ENCODE results near the gene GP1BB. TPM values are rescaled to one million over a fixed set of nuclear protein-coding genes. Genes with fewer than 3 reads are reported as not detected.

The GP1BB gene
- total and polyA plus RNA-seq, 12 donors: 5.3 to 56.1 (median 9.5) TPM; not detected in 6

DNA sequence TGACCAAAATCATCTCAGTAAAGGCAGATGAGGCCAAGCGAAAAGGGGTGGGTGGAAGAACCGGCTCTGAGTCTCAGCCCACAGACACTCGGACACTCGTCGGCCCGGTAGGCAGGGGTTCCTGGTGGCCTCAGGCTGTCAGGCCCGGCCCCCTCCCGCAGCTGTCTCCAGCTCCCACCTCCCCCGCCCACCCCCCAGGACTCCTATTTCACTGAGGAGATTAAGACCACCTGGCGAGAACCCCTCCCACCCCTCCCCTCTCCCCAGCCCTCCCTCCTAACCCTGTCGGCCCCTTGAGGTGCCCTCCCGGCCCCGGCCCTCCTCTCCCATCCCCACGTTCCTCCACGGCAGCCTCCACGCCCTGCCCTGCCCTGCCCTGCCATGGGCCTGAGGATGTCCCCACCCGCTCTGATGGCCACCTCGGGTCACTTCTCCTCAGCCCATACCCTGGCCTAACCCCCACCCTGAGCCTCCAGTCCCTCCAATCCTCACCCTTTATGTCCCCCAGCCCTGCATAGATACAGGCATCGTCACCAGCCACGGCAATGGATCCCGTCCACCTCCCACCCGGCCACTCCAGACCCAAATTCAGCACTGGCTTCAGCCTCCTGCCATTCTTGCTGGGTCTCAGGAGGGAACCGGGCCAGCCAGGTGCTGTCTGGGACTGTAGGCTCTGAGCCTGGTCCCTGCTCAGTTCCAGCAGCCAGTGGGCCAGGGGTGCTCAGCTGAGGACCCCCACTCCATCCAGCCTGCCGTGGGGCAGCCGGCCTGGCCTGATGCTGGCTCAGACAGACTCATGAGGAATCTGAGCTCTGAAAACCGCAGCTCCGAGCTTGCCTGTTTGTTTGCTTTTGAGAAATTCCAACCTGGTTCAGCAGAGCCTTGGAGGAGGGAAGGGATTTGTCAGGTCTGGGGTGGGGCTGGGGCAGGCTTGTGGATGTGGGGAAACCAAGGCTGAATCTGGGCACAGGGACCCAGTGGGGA lies 27.5 kb downstream of the GP1BB start:
- Histone ChIP-seq H3K27me3 (peaks cover 22 to 46% (median 33%) of the 10 kb centered on the region in 7 donors), H3K36me3 (no peaks in the 10 kb centered on the region), H3K27ac (no peak overlapping the region), H3K4me3 (no peak overlapping the region), H3K4me1 (peaks cover 3 to 16% (median 10%) of the 10 kb centered on the region in 9 donors), H3K9me3 (no peaks in the 10 kb centered on the region)
- TF ChIP-seq, protein P1, sequence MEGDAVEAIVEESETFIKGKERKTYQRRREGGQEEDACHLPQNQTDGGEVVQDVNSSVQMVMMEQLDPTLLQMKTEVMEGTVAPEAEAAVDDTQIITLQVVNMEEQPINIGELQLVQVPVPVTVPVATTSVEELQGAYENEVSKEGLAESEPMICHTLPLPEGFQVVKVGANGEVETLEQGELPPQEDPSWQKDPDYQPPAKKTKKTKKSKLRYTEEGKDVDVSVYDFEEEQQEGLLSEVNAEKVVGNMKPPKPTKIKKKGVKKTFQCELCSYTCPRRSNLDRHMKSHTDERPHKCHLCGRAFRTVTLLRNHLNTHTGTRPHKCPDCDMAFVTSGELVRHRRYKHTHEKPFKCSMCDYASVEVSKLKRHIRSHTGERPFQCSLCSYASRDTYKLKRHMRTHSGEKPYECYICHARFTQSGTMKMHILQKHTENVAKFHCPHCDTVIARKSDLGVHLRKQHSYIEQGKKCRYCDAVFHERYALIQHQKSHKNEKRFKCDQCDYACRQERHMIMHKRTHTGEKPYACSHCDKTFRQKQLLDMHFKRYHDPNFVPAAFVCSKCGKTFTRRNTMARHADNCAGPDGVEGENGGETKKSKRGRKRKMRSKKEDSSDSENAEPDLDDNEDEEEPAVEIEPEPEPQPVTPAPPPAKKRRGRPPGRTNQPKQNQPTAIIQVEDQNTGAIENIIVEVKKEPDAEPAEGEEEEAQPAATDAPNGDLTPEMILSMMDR (IDR thresholded peaks at IDR 0.05): no peak
- WGBS, 2 donors: 72 to 78% methylated on average over 26 to 27 of the region's 27 CpGs
- ATAC-seq (no peak), DNase-seq (no peak)
- intact Hi-C loops (cut with DNase I): loop anchor here in 2 of 10 donors (10.0 kb wide), 2 partner anchors 54 to 94 kb away; no protein-coding TSS in a partner anchor

DNA sequence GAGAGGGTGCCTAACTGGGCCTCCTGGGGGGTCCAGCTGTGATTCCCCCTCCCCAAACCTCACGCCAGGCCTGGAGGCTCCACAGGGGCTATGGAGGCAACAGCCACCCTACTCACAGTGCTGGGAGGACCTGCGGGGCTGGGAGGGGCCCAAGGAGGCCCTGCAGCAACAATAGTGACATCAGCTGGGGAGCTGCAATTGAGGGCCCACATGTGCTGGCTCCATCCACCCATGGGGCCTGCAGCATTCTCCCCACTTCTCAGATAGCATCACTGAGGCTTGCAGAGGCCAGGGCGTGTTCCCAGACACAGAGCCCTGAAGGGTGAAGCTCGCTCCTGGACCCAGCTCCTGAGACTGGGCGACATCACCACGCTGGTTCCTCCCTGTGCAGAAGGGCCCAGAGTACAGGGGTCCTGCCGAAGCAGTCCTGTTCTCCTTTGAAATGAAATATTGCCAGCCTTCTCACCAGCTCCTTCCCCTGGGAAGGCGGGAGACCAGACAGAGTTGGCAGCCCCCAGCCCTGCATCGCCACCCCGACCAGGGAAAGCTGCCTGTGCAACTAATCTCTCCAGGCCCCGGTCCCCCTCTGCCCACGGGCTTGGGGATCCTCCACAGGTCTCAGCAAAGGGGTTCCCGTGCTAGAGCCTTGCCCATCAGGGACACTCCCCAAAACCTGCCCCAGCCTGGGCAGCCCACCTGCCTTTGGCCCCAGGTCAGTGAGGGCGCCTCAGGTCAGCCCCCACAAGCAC lies 28.3 kb downstream of the GP1BB start:
- Histone ChIP-seq H3K4me1 (peaks cover 5 to 20% (median 16%) of the 10 kb centered on the region in 9 donors), H3K9me3 (no peaks in the 10 kb centered on the region), H3K4me3 (no peak overlapping the region), H3K36me3 (no peaks in the 10 kb centered on the region), H3K27me3 (peaks cover 31 to 55% (median 42%) of the 10 kb centered on the region in 7 donors), H3K27ac (no peak overlapping the region)
- 92 to 95% methylated on average over 14 of the region's 14 CpGs for WGBS, 2 donors
- intact Hi-C loops (cut with DNase I): loop anchor here in 2 of 10 donors (10.0 kb wide), 2 partner anchors 53 to 93 kb away; no protein-coding TSS in a partner anchor
- no peak for DNase-seq
- TF ChIP-seq, protein P1 (IDR thresholded peaks at IDR 0.05): no peak
- no peak for ATAC-seq

DNA sequence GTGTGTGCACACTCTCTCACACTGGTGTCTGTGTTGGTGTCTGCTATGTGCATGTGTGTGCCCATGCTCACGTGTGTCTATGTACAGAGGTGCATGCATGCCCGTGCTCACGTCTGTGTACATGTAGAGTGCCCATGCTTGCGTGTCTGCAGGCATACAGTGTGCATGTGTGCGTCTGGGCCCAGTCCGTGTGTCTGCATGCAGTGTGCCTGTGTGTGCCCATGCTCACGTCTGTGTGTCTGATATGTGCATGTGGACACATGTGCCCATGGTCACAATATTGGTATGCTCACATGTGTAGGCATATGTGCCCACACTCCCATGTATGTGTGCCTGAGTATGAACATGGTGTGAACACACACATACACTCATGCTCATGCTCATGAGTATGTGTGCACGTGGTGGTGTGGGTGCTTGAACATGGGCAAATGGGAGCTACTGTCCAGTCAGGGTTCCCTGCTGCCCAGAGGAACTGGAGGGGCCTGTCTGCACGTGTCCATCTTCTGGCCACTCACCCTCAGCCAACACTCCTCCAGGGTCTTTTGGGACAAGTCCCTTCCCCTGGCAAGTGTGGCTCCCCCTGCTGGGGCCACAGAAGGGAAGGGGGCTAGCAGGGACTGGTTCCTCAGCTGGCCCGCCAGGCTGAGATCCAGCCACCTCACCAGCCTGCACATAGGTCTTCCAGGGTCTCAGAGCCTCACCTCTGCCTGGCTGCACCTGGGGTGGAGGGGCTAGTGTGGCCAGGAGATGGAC lies 29.9 kb downstream of the GP1BB start:
- H3K4me1 ChIP-seq: peaks cover 5 to 27% (median 22%) of the 10 kb centered on the region in 9 donors
- DNase-seq (no peak), ATAC-seq (no peak)
- no peak overlapping the region for H3K27ac ChIP-seq
- no peaks in the 10 kb centered on the region for H3K36me3 ChIP-seq
- WGBS, 2 donors: 86% methylated on average over 10 of the region's 10 CpGs
- H3K9me3 ChIP-seq: no peaks in the 10 kb centered on the region
- TF ChIP-seq, protein P1 (IDR thresholded peaks at IDR 0.05): no peak
- peaks cover 39 to 71% (median 58%) of the 10 kb centered on the region in 7 donors for H3K27me3 ChIP-seq
- no peak overlapping the region for H3K4me3 ChIP-seq
- intact Hi-C loops (cut with DNase I): loop anchor here in 2 of 10 donors (10.0 kb wide), 2 partner anchors 52 to 92 kb away; no protein-coding TSS in a partner anchor
